KBM-7 (cell line): ENCODE data around the gene SPTSSB.

Experiments
- DNase-seq: peaks from one replicate; pipeline ENCODE4 v3.0.0-alpha.2; 2015
- in situ Hi-C: fragments of 300-500 bp; cut with MboI; formaldehyde crosslinking; loops from 2 replicates; pipeline ENCODE4 v1.14.3; 2020; ENCODE audit warnings: low sequenced_read_pairs, low pct_unique_long_range_greater_than_20kb, mixed read lengths

Gene SPTSSB

DNA sequence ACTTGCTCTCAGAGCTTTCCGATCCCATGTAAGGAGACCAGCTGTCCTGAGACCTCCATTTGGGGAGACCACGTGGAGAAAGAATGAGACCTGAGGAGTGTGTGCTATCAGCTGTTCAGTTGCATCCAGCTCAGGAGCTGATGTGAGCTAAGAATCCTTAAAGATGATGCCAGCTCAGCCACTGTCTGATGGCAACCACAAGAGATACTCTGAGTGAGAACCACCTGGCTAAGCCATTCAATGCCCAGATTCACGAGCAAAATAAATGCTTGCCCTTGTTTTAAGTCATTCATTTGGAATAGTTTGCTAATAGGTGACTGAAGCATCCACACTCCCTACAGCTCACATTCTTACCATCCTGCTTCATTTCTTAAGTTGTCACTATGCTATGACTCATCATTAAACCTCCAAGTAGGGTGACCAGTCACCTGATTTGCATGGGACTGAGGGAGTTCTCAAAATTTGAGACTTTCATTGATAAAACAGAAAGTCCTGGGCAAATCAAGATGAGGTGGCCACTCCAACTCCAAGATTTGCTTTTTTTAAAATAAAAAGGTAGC is 56.4 kb downstream of the SPTSSB start:
- in situ Hi-C loops: no loop called here
- DNase-seq: no peak

DNA sequence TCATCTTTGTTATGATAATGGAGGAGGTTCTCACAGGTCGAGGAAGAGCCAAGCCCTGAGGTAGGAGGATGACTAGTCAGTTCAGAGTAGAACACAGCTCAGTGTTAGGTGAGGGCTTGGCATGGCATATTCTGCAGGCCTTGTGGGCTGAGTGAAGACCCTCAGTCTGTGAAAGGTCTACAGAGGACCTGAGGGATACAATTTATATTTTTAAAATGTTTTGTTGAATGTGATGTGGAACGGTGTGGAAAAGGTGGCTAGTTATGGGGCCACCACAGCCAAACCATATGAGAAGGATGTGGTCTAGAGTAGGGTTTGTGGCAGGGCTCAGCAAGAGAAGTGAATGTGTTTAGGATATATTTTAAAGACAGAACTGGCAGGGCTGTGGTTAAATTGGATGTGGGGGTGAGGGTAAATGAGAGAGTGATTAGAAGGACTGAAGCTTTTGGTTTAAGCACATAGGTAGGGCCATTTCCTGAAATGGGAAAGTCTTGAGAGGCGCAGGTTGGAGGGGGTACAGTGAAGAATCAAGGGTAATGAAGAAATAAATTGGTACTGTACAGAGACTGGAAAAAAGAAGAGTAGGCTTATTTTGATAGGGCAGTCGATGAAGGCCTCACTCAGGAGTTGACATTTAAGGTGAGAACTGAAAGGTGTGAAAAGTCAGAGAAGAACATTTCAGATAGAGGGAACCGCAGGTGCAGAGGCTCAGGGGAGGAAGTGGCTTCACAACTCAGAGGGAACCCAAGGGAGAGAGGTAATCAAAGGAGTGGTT is 60.5 kb downstream of the SPTSSB start:
- in situ Hi-C loops: no loop called here
- no peak for DNase-seq

GRCh38 chr3:161305095-161305991 is 66.0 kb downstream of the SPTSSB start:
- in situ Hi-C loops: no loop called here
- peak; percentile 29 for DNase-seq

DNA sequence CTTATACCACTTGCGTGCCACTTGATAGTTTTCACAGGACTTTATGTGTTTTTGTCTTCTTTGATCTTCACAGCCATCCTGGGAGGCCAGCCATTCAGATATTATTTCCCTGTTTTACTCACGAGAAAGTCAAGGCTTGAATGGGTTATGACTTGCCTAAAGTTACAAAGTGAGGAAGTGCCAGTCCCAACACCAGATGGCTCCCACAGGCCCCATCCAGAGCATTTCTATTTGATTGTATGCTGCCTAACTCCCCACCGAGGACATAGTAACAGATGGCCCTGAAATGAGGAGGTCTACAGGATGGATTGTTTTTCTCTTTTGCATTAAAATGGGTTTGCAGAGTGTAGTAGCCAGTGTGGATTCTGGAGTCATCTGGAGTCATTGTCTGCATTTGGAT is 74.5 kb downstream of the SPTSSB start:
- in situ Hi-C loops: no loop called here
- DNase-seq: no peak

DNA sequence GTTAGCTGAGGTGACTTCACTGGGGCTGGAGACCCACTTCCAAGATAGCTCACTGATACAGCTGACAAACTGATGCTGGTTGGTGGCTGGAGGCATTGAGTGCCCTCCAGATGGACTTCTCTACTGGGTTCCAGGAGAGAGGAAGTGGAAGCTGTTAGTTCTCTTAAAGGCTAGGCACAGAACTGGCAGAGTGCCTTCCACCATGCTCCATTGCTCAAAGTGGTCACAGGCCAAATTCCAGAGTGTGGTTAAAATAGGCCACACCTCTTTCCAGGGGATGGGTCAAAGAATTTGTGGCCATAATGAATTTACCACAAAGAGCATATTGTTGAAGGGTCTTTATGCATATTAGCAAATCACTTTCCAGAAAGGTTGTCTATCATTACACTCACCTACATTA is 76.0 kb downstream of the SPTSSB start:
- in situ Hi-C loops: no loop called here
- DNase-seq: no peak
